Kidney epithelial cell (primary cell): ENCODE measurements around the gene RAB36. TPM values are rescaled to one million over a fixed set of nuclear protein-coding genes. Genes with fewer than 3 reads are reported as not detected.
"Not testable (repeated sequence)": the region's sequence is repeated elsewhere in the genome, so short reads cannot be mapped to it uniquely, and the experiment has no call there.

Experiments used
- DNase-seq: peaks from one replicate; pipeline ENCODE4 v3.0.0-alpha.2; 2010; ENCODE audit warnings: low read depth
- H3K27me3 ChIP-seq: 2 replicates; pipeline ENCODE4 v1.6.0; 2011; ENCODE audit warnings: low read length; ENCODE audit not compliant: control insufficient read depth, insufficient read depth
- H3K36me3 ChIP-seq: 2 replicates; pipeline ENCODE4 v1.5.1; 2011; ENCODE audit warnings: low read length; ENCODE audit not compliant: control insufficient read depth, insufficient read depth
- H3K4me3 ChIP-seq: 2 replicates; pipeline ENCODE4 v1.5.1; 2011; ENCODE audit warnings: low read depth, mild to moderate bottlenecking, control low read depth, low read length
- total RNA-seq: library from RNA; depleted of rRNA; stranded (reverse); fragments of >200 nt; gene quantifications from 2 replicates; pipeline ENCODE4 v1.2.3, GENCODE V29; 2015
- TF ChIP-seq, protein P1 (sequence below): IDR thresholded peaks from 2 replicates; pipeline ENCODE4 v1.5.1; 2011; ENCODE audit warnings: mild to moderate bottlenecking, moderate library complexity, low read length, control low read depth, inconsistent platforms; ENCODE audit not compliant: insufficient read depth, poor library complexity, severe bottlenecking

RAB36 gene
- total RNA-seq, 1 donor from 2014 or later = 5.7 TPM

DNA sequence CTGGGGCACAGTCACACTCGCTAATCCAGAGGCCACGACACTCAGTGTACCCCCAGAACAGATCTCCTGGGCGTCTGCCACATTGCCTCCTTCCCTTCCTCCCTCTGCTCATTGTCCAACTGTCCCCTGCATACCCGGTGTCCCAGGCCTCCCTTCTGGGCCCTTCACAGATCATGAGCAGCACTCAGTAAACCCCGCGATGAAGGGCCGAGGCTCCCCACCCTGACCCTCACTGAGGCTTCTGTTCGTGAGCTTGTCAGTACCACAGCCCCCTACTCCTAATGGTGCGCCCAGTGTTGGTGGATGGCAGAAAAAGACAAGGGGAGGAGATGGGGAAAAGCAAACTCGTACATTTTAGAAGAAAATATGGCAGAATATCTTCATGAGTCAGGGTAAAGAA is 16.1 kb upstream of the RAB36 start:
- Histone ChIP-seq H3K4me3 (no peak overlapping the region), H3K36me3 (no peaks in the 10 kb centered on the region), H3K27me3 (no peaks in the 10 kb centered on the region)
- DNase-seq = no peak
- TF ChIP-seq, protein P1, sequence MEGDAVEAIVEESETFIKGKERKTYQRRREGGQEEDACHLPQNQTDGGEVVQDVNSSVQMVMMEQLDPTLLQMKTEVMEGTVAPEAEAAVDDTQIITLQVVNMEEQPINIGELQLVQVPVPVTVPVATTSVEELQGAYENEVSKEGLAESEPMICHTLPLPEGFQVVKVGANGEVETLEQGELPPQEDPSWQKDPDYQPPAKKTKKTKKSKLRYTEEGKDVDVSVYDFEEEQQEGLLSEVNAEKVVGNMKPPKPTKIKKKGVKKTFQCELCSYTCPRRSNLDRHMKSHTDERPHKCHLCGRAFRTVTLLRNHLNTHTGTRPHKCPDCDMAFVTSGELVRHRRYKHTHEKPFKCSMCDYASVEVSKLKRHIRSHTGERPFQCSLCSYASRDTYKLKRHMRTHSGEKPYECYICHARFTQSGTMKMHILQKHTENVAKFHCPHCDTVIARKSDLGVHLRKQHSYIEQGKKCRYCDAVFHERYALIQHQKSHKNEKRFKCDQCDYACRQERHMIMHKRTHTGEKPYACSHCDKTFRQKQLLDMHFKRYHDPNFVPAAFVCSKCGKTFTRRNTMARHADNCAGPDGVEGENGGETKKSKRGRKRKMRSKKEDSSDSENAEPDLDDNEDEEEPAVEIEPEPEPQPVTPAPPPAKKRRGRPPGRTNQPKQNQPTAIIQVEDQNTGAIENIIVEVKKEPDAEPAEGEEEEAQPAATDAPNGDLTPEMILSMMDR = no peak

DNA sequence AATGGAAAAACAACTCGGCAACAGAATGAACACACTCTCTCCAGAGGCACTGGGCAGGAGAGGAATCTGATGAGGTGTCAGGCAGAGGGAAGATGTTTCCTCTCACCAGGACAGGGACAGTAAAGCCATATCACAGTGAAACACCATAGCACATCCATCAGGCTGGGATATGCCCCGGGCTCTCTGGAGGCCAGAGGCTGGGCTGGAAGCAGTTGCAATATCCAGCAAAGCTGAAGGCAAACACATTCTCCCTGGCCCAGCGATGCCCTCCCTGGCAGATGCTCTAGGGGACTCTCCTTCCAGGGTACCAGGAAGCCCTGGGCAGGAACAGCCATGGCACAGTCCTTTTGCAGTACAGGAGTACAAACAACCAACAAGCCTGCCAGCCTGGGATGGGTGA is 14.6 kb upstream of the RAB36 start:
- TF ChIP-seq, protein P1 = no peak
- no peaks in the 10 kb centered on the region for H3K36me3 ChIP-seq
- no peak overlapping the region for H3K4me3 ChIP-seq
- DNase-seq = no peak
- no peaks in the 10 kb centered on the region for H3K27me3 ChIP-seq

DNA sequence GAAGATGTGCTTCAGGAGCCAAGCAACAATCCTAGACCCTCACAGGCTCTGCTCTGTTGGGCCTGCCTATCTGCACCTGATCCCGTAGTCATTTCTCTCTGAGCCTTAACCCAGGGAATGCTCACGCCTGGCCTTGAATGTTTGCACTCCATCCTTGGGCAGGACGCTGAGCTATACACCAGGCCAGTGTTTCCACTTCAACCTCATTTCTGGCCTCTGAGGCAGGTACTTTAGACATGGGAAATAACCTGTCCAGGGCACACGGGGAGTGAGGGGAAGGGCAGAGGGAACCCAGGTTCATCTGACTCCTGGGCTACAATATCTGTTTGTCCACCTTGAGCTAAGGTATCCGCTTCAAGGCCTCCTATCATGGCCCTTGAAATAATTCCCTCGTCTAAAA is 13.3 kb upstream of the RAB36 start:
- no peaks in the 10 kb centered on the region for H3K27me3 ChIP-seq
- TF ChIP-seq, protein P1 = no peak
- H3K4me3 ChIP-seq = no peak overlapping the region
- DNase-seq = no peak
- no peaks in the 10 kb centered on the region for H3K36me3 ChIP-seq

DNA sequence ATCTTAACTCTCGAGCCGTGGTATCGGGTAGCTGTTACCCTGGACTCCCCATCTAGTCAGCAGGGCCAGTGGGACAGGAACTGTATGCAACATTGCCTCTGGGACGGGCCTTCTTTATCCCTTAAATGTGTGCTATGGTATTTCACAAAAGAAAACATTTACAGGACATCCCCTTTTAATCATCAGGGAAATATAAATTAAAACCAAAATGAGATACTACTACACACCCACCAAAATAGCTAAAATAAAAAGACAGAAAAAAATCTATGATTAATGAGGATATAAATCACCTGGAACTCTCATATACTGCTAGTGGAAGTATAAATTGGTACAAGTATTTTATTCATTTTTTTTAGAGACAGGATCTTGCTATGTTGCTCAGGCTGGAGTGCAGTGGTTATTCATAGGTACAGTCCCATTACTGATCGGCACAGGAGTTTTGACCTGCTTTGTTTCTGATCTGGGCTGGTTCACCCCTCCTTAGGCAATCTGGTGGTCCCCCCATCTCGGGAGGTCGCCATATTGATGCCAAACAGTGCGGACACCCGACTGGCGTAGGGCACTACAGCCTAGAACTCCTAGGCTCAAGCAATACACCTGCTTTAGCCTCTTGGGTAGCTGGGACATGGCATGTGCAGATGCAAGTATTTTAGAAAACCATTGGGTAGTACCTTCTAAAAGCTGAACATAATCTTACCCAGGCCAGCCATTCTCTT is 12.7 kb upstream of the RAB36 start:
- DNase-seq = no peak
- TF ChIP-seq, protein P1 = no peak
- Histone ChIP-seq H3K36me3 (no peaks in the 10 kb centered on the region), H3K4me3 (no peak overlapping the region), H3K27me3 (no peaks in the 10 kb centered on the region)

DNA sequence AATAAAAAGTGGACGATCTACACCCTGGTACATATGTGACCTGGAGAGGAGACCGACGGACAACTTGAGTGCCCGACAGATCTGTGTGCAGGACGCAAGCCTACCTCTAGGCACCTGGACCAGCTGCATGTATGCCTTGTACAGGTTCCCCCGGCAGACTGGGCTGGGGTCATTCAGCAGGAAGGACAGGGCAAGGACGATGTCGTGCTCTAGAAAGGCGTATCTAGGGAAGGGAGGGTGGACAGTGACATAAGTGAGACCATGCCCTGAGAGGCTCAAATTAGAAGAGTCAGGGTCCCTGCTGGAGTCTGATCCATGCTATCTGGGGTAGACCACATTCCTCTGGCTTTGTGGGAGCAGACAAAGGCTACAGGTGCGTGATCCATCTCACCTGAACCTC is 11.4 kb upstream of the RAB36 start:
- no peak overlapping the region for H3K4me3 ChIP-seq
- TF ChIP-seq, protein P1 = no peak
- H3K27me3 ChIP-seq = no peaks in the 10 kb centered on the region
- H3K36me3 ChIP-seq = no peaks in the 10 kb centered on the region
- DNase-seq = no peak

DNA sequence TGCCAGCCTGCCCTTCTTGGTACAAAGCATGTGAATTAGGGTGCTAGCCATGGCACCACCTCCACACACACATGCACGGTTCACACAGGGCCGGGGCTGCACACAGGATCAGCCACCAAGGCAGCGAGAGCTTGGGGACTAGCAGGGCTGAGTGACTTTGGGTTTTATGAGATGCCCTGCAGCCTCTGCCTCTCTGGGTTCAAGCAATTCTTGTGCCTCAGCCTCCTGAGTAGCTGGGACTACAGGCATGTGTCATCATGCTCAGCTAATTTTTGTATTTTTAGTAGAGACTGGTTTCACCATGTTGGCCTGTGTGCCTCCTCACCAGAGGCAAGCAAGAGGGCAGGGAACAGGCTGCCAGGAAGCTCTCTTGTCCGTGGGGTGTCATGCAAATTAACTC is 8.3 kb upstream of the RAB36 start:
- H3K27me3 ChIP-seq, H3K4me3 ChIP-seq, H3K36me3 ChIP-seq, DNase-seq: not testable (repeated sequence)
